AG09309 (cell line): Measurements from ENCODE around the gene NF1.
"Not testable (repeated sequence)": the region's sequence is repeated elsewhere in the genome, so short reads cannot be mapped to it uniquely, and the experiment has no call there.

Experiments used
- DNase-seq: peaks from one replicate; pipeline ENCODE4 v3.0.0-alpha.2; 2010; ENCODE audit warnings: low read depth
- H3K4me3 ChIP-seq: 2 replicates; pipeline ENCODE4 v1.5.1; 2011; ENCODE audit warnings: mild to moderate bottlenecking, low read depth, low read length, moderate library complexity; ENCODE audit not compliant: control insufficient read depth
- CTCF ChIP-seq: IDR thresholded peaks from 2 replicates; pipeline ENCODE4 v1.5.1; 2011; ENCODE audit warnings: mild to moderate bottlenecking, low read depth, low read length, inconsistent platforms; ENCODE audit not compliant: insufficient read depth, control insufficient read depth; ENCODE audit errors: missing control alignments

NF1 gene

GRCh38 chr17:31155208-31155810 is 60.5 kb downstream of the NF1 start:
- no peak overlapping the region for H3K4me3 ChIP-seq
- no peak for TF ChIP-seq CTCF
- no peak for DNase-seq

GRCh38 chr17:31156326-31156725 is 61.5 kb downstream of the NF1 start:
- TF ChIP-seq CTCF, result no peak
- peak; percentile 62 for DNase-seq
- no peak overlapping the region for H3K4me3 ChIP-seq

GRCh38 chr17:31156864-31157263 is 62.1 kb downstream of the NF1 start:
- DNase-seq, H3K4me3 ChIP-seq: not testable (repeated sequence)

- no peak for DNase-seq
- H3K4me3 ChIP-seq, result no peak overlapping the region
- no peak for TF ChIP-seq CTCF
These were observed 64.1 kb downstream of the NF1 start for GRCh38 chr17:31158746-31159377.

GRCh38 chr17:31163091-31163781 is 68.5 kb downstream of the NF1 start:
- no peak overlapping the region for H3K4me3 ChIP-seq
- no peak for DNase-seq
- no peak for TF ChIP-seq CTCF

- no peak for DNase-seq
- no peak for TF ChIP-seq CTCF
- no peak overlapping the region for H3K4me3 ChIP-seq
These were observed 72.3 kb downstream of the NF1 start for GRCh38 chr17:31167111-31167510.

GRCh38 chr17:31171701-31172100 is 76.9 kb downstream of the NF1 start:
- TF ChIP-seq CTCF, result no peak
- H3K4me3 ChIP-seq, result no peak overlapping the region
- DNase-seq, result no peak
